Ovary (tissue), 3 donors: ENCODE measurements around the gene HOXC9.

ENCODE experiments used
- CTCF ChIP-seq, 3 donors: fragments of 450-650 bp in 2 of 3; fragments of 200-600 bp in 1 of 3; IDR thresholded peaks; one replicate each; pipeline versions ENCODE4 v1.5.1 to v1.8.0; 2016 to 2022; ENCODE audit warnings: antibody characterized with exemption in 3 of 3, mild to moderate bottlenecking in 1 of 3
- EP300 ChIP-seq: sonication (generic); formaldehyde crosslinking; IDR thresholded peaks from one replicate; pipeline ENCODE4 v1.6.1; 2017; ENCODE audit warnings: antibody characterized with exemption
- POLR2A ChIP-seq: fragments of 450-650 bp; IDR thresholded peaks from one replicate; pipeline ENCODE4 v1.6.1; 2017; ENCODE audit warnings: antibody characterized with exemption, mild to moderate bottlenecking, moderate library complexity
- donor health status: DM: no; HTN: no; CAD: no.

GRCh38 chr12:54048406-54049093, 48.6 kb downstream of the HOXC9 start:
- TF ChIP-seq CTCF (IDR thresholded peaks at IDR 0.05): no peak
- no peak for TF ChIP-seq POLR2A
- TF ChIP-seq EP300: no peak
